Stimulated activated CD4-positive, alpha-beta T cell treated with anti-CD3 and anti-CD28 coated beads, Interleukin-2, amount 100 ng/mL, for 48 hours (primary cell): ENCODE data around the gene TAF15.

Experiments
- DNase-seq, 2 donors: peaks; one replicate each; pipeline ENCODE4 v3.0.0-alpha.2; 2020

TAF15 gene

GRCh38 chr17:35788477-35789368 is 20.6 kb upstream of the TAF15 start:
- no peak for DNase-seq

GRCh38 chr17:35790841-35791240 is 18.4 kb upstream of the TAF15 start:
- no peak for DNase-seq

- no peak for DNase-seq
These were observed 17.5 kb upstream of the TAF15 start for GRCh38 chr17:35791681-35792350.

GRCh38 chr17:35793257-35793656 is 16.0 kb upstream of the TAF15 start:
- no peak for DNase-seq

GRCh38 chr17:35795007-35795870 is 14.0 kb upstream of the TAF15 start, which contains the start of gene MMP28:
Gene MMP28, minus strand, starts transcription at chr17:35795641. Its CDS starts 264 bp downstream, at chr17:35795377.
- DNase-seq = no peak

GRCh38 chr17:35795871-35796265 is 13.4 kb upstream of the TAF15 start:
- DNase-seq = no peak

GRCh38 chr17:35796942-35797341 is 12.3 kb upstream of the TAF15 start:
- no peak for DNase-seq

GRCh38 chr17:35797370-35797769 is 11.9 kb upstream of the TAF15 start:
- DNase-seq = no peak

GRCh38 chr17:35797918-35798317 is 11.4 kb upstream of the TAF15 start:
- DNase-seq = no peak

- no peak for DNase-seq
These were observed 9.3 kb upstream of the TAF15 start for GRCh38 chr17:35799942-35800341.

GRCh38 chr17:35801583-35802224 is 7.6 kb upstream of the TAF15 start:
- no peak for DNase-seq

- no peak for DNase-seq
These were observed 4.6 kb upstream of the TAF15 start for GRCh38 chr17:35804658-35805192.

- DNase-seq = no peak
These were observed 1.7 kb upstream of the TAF15 start for GRCh38 chr17:35807371-35808144.

- no peak for DNase-seq
These were observed 883 bp upstream of the TAF15 start for GRCh38 chr17:35808240-35808961.

- no peak for DNase-seq
These were observed 674 bp downstream of the TAF15 start for GRCh38 chr17:35809855-35810461.

GRCh38 chr17:35811759-35812158 is 2.5 kb downstream of the TAF15 start:
- no peak for DNase-seq

- no peak for DNase-seq
These were observed 3.2 kb downstream of the TAF15 start for GRCh38 chr17:35812456-35812855.

- no peak for DNase-seq
These were observed 7.4 kb downstream of the TAF15 start for GRCh38 chr17:35816723-35817122.

- no peak for DNase-seq
These were observed 7.9 kb downstream of the TAF15 start for GRCh38 chr17:35817196-35817595.

GRCh38 chr17:35819455-35819854 is 10.2 kb downstream of the TAF15 start:
- DNase-seq = no peak
